Natural killer cell (primary cell): ENCODE measurements around the gene CPSF3. TPM values are rescaled to one million over a fixed set of nuclear protein-coding genes. Genes with fewer than 3 reads are reported as not detected.

ENCODE experiments used
- ATAC-seq, 3 donors: fragments of 150-1000 bp in 2 of 3; fragments of 200-7000 bp in 1 of 3; cut with Tn5 transposase; 1 replicate in 1 of 3; 2 replicates in 2 of 3; pipeline ENCODE4 v1.10.0; 2021; ENCODE audit warnings: mild to moderate bottlenecking in 2 of 3, moderate library complexity in 2 of 3
- DNase-seq, 2 donors: peaks; one replicate each; pipeline versions ENCODE4 v3.0.0 to v3.0.0-alpha.2; 2013 to 2021; ENCODE audit warnings: mixed read lengths in 1 of 2
- H3K27ac ChIP-seq: one replicate; pipeline ENCODE4 v1.5.1; 2013; ENCODE audit warnings: mild to moderate bottlenecking, low read length
- H3K27me3 ChIP-seq: one replicate; pipeline ENCODE4 v1.6.1; 2013; ENCODE audit warnings: low read length; ENCODE audit not compliant: control insufficient read depth, insufficient read depth
- H3K36me3 ChIP-seq: one replicate; pipeline ENCODE4 v1.6.1; 2013; ENCODE audit warnings: low read length; ENCODE audit not compliant: control insufficient read depth, insufficient read depth
- H3K4me1 ChIP-seq: one replicate; pipeline ENCODE4 v1.6.1; 2013; ENCODE audit warnings: low read length; ENCODE audit not compliant: control insufficient read depth, insufficient read depth
- H3K4me3 ChIP-seq: one replicate; pipeline ENCODE4 v1.5.1; 2013; ENCODE audit warnings: low read length
- H3K9me3 ChIP-seq: one replicate; pipeline ENCODE4 v1.6.1; 2013; ENCODE audit warnings: low read length; ENCODE audit not compliant: control insufficient read depth, insufficient read depth
- H3K27ac Mint-ChIP-seq, 2 donors: one replicate each; pipeline ENCODE4 v1.8.0; 2022; ENCODE audit warnings: mild to moderate bottlenecking in 2 of 2, mixed read lengths in 2 of 2, moderate library complexity in 1 of 2
- H3K27me3 Mint-ChIP-seq, 2 donors: one replicate each; pipeline ENCODE4 v1.8.0; 2022; ENCODE audit warnings: low read depth in 2 of 2, mixed read lengths in 2 of 2
- H3K36me3 Mint-ChIP-seq: one replicate; pipeline ENCODE4 v1.8.0; 2022; ENCODE audit warnings: mixed read lengths
- H3K4me1 Mint-ChIP-seq, 2 donors: one replicate each; pipeline ENCODE4 v1.8.0; 2022; ENCODE audit warnings: mixed read lengths in 2 of 2
- H3K4me3 Mint-ChIP-seq: one replicate; pipeline ENCODE4 v1.8.0; 2022; ENCODE audit warnings: mild to moderate bottlenecking, moderate library complexity, mixed read lengths
- H3K9me3 Mint-ChIP-seq, 2 donors: one replicate each; pipeline ENCODE4 v1.8.0; 2022; ENCODE audit warnings: mixed read lengths in 2 of 2
- WGBS: methylation state at CpG from one replicate; pipeline ENCODE4 v1.1.7; 2013; ENCODE audit warnings: missing lambda C conversion rate; ENCODE audit not compliant: insufficient coverage; 5-methylcytosine and 5-hydroxymethylcytosine counted together
- intact Hi-C: fragments of 100-400 bp; cut with micrococcal nuclease; formaldehyde crosslinking; loops from one replicate; pipeline ENCODE4 v1.14.2; 2022
- total RNA-seq, 4 donors: library from RNA; stranded (reverse); fragments of 120-200 nt in 1 of 4; gene quantifications; one replicate each; pipeline versions ENCODE4 v1.2.3 to v1.2.4, GENCODE V29; 2013 to 2022
- TF ChIP-seq, protein P1 (sequence below): fragments of 200-600 bp; IDR thresholded peaks from one replicate; pipeline ENCODE4 v1.8.0; 2022; ENCODE audit warnings: antibody characterized with exemption

The CPSF3 gene
- total RNA-seq, 3 donors from 2014 or later (not counting 1 experiment from before 2014, with no cell fraction given): 28.4 to 30.7 (median 28.7) TPM

DNA sequence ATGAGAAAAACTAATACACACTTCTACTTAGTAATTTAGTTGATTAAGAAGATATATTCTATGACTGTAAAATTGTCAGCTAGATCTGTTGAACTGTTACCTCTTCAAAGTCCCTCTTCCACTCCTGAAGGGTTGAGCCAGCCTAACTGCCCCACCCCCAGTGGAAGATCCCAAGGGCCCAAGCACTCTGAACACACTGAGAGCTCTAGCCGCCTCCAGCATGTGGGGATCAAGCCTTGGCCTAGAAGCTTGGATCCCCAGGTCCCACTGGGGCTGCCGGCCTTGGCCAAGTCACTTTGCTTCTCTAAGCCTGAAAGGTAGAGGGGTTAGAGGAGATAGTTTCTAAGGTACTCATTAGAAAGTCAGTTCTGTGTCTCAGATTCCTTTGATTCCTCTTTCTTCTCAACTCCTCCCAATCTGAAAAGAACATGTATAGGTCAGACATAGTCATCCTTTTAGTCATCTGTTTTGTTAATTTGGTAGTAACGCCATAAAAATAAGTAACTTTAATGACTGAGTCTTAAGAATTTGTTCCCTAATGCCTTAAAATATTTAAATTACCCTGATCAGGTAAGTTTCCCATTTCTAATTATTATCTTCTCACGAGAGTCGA is 5.6 kb downstream of the CPSF3 start:
- Histone ChIP-seq H3K4me3 (no peak overlapping the region), H3K9me3 (no peaks in the 10 kb centered on the region), H3K27me3 (no peaks in the 10 kb centered on the region), H3K36me3 (peaks cover 42% of the 10 kb centered on the region), H3K4me1 (peaks cover 6% of the 10 kb centered on the region), H3K27ac (no peak overlapping the region)
- no peak overlapping the region for H3K27ac Mint-ChIP-seq
- no peak for ATAC-seq
- H3K36me3 Mint-ChIP-seq: peaks cover 24% of the 10 kb centered on the region
- no peak for DNase-seq
- intact Hi-C loops: loop anchor here (10.0 kb wide), 2 partner anchors 46 to 126 kb away; partner anchors contain the start of genes ADAM17 and IAH1
- H3K9me3 Mint-ChIP-seq: no peaks in the 10 kb centered on the region
- 100% methylated on average over 2 of the region's 5 CpGs for WGBS
- no peaks in the 10 kb centered on the region for H3K4me1 Mint-ChIP-seq
- H3K27me3 Mint-ChIP-seq: no peaks in the 10 kb centered on the region
- H3K4me3 Mint-ChIP-seq: no peak overlapping the region
- TF ChIP-seq, protein P1, sequence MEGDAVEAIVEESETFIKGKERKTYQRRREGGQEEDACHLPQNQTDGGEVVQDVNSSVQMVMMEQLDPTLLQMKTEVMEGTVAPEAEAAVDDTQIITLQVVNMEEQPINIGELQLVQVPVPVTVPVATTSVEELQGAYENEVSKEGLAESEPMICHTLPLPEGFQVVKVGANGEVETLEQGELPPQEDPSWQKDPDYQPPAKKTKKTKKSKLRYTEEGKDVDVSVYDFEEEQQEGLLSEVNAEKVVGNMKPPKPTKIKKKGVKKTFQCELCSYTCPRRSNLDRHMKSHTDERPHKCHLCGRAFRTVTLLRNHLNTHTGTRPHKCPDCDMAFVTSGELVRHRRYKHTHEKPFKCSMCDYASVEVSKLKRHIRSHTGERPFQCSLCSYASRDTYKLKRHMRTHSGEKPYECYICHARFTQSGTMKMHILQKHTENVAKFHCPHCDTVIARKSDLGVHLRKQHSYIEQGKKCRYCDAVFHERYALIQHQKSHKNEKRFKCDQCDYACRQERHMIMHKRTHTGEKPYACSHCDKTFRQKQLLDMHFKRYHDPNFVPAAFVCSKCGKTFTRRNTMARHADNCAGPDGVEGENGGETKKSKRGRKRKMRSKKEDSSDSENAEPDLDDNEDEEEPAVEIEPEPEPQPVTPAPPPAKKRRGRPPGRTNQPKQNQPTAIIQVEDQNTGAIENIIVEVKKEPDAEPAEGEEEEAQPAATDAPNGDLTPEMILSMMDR: no peak

DNA sequence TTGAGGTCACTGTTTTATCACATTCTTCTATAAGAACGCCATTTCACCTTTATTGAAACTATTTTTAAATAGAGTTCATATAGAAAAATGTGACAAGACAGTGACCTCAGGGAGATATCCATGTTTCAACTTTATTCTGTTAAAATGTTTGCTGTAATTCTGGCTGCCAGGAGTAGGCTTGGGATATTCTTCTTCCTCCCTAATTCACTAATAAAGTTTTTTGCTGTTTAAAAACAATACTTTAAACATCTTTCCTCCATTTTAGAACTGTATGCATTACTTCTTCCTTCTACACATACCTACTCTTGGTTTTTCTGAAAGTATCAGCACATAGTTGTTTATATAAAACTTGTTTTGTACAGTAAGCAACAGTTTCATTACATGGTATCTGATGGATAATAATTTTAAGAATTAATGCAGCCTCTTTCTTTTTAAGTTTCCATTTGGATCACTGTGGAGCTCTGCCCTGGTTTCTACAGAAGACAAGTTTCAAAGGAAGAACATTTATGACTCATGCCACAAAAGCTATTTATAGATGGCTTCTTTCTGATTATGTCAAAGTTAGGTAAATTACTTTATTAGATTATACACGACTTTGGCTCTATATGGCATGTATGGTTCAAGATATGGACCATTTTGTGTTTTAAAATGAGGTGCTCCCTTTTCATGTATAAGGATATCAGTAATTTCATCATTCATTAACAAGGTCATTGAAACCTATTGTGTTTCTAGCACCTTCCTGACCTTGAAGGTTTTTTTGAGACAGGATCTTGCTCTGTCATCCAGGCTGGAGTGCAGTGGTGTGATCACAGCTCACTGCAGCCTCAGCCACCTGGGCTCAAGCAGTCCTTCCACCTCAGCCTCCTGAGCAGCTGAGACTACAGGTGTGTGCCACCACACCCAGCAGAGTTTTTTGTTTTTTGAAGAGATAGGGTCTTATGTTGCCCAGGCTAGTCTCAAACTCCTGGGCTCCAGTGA is 7.2 kb downstream of the CPSF3 start:
- no peak overlapping the region for H3K4me3 Mint-ChIP-seq
- no peak for ATAC-seq
- peaks cover 52% of the 10 kb centered on the region for H3K36me3 ChIP-seq
- TF ChIP-seq, protein P1: no peak
- no CpG with 5 or more reads among the region's 2 CpGs for WGBS
- no peak for DNase-seq
- H3K27ac ChIP-seq: no peak overlapping the region
- no peaks in the 10 kb centered on the region for H3K9me3 Mint-ChIP-seq
- H3K4me1 ChIP-seq: no peaks in the 10 kb centered on the region
- no peaks in the 10 kb centered on the region for H3K27me3 ChIP-seq
- no peaks in the 10 kb centered on the region for H3K27me3 Mint-ChIP-seq
- H3K9me3 ChIP-seq: no peaks in the 10 kb centered on the region
- intact Hi-C loops: no loop called here
- no peak overlapping the region for H3K27ac Mint-ChIP-seq
- H3K4me3 ChIP-seq: no peak overlapping the region
- peaks cover 24% of the 10 kb centered on the region for H3K36me3 Mint-ChIP-seq
- H3K4me1 Mint-ChIP-seq: no peaks in the 10 kb centered on the region

DNA sequence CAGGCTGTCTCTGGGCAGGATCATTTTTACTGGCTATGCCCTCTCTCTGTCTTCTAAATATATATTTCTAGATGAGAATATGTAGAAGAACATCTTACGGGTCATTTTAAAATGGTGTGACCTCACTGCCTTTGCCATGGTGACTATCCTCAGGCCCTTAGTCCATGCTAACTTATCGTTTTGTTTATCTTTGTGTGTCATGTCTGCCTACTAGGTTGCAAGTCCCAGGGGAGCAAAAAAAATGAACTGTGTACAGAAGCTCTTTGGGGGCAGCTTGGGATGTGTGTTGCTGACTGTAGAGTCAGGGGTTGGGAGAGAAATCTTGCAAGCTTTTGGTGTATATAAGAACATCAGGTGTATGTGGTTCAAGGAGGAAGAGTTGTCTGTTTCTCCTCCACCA is 11.0 kb downstream of the CPSF3 start:
- peaks cover 24% of the 10 kb centered on the region for H3K36me3 Mint-ChIP-seq
- no peak overlapping the region for H3K27ac Mint-ChIP-seq
- no peak overlapping the region for H3K4me3 Mint-ChIP-seq
- H3K27me3 ChIP-seq: no peaks in the 10 kb centered on the region
- H3K9me3 Mint-ChIP-seq: no peaks in the 10 kb centered on the region
- no peaks in the 10 kb centered on the region for H3K4me1 ChIP-seq
- H3K27ac ChIP-seq: no peak overlapping the region
- no peaks in the 10 kb centered on the region for H3K4me1 Mint-ChIP-seq
- no peak overlapping the region for H3K4me3 ChIP-seq
- peaks cover 75% of the 10 kb centered on the region for H3K36me3 ChIP-seq
- TF ChIP-seq, protein P1: no peak
- intact Hi-C loops: no loop called here
- no peaks in the 10 kb centered on the region for H3K9me3 ChIP-seq
- 92% methylated on average over 2 of the region's 2 CpGs for WGBS
- ATAC-seq (no peak), DNase-seq (no peak)
- H3K27me3 Mint-ChIP-seq: no peaks in the 10 kb centered on the region
